Testis (tissue), 3 donors: ENCODE results near the gene SPI1. TPM values are rescaled to one million over a fixed set of nuclear protein-coding genes. Genes with fewer than 3 reads are reported as not detected.
A peak's percentile ranks its signal among the peaks of the same experiment; 100 is the strongest.

Experiments
- DNase-seq: peaks from one replicate; pipeline ENCODE4 v3.0.0-alpha.2; 2019
- H3K27ac ChIP-seq, 2 donors: fragments of 200-600 bp; sonication (generic); one replicate each; pipeline ENCODE4 v1.5.1; 2019
- H3K27me3 ChIP-seq: fragments of 200-600 bp; sonication (generic); one replicate; pipeline ENCODE4 v1.5.1; 2019
- H3K36me3 ChIP-seq: fragments of 200-600 bp; sonication (generic); one replicate; pipeline ENCODE4 v1.5.1; 2017; ENCODE audit warnings: low read depth; ENCODE audit errors: missing control alignments
- H3K4me1 ChIP-seq: fragments of 200-600 bp; sonication (generic); one replicate; pipeline ENCODE4 v1.5.1; 2019
- H3K4me3 ChIP-seq, 2 donors: fragments of 200-600 bp; sonication (generic); one replicate each; pipeline ENCODE4 v1.5.1; 2017 to 2019
- H3K9me3 ChIP-seq: fragments of 200-600 bp; sonication (generic); one replicate; pipeline ENCODE4 v1.5.1; 2017
- POLR2A ChIP-seq: fragments of 450-650 bp; IDR thresholded peaks from one replicate; pipeline ENCODE4 v1.6.1; 2017; ENCODE audit warnings: antibody characterized with exemption, mild to moderate bottlenecking, moderate library complexity
- WGBS, 2 donors: methylation state at CpG; one replicate each; pipeline ENCODE4 v1.1.5; 2018; 5-methylcytosine and 5-hydroxymethylcytosine counted together
- intact Hi-C: fragments of 100-400 bp; cut with DNase I; formaldehyde crosslinking; loops from one replicate; pipeline ENCODE4 v1.15.1; 2023; ENCODE audit warnings: low total_unique reads
- polyA plus RNA-seq: library from polyadenylated mRNA; stranded (reverse); fragments of 350-450 nt; fragmentation: Illumina TruSeq; extraction: RNeasy Lipid Tissue Mini Kit (QIAGEN cat#74804); gene quantifications from one replicate; pipeline ENCODE4 v1.2.3, GENCODE V29; 2014; ENCODE audit warnings: low read depth, low replicate concordance; ENCODE audit not compliant: insufficient read depth
- total RNA-seq, 2 donors: library from RNA; depleted of rRNA; stranded (reverse); fragments of >200 nt; gene quantifications; one replicate each; pipeline ENCODE4 v1.2.3, GENCODE V29; 2016
- TF ChIP-seq, protein P1 (sequence below), 3 experiments: fragments of 450-650 bp in 2 of 3; fragments of 200-600 bp in 1 of 3; sonication (generic) in 1 of 3; IDR thresholded peaks; one replicate each; pipeline ENCODE4 v1.5.1; 2016 to 2019; ENCODE audit warnings: antibody characterized with exemption in 3 of 3, mild to moderate bottlenecking in 2 of 3, moderate library complexity in 1 of 3

Gene SPI1
- total and polyA plus RNA-seq, 3 donors from 2014 or later: 4.6 to 16.3 (median 7.4) TPM

DNA sequence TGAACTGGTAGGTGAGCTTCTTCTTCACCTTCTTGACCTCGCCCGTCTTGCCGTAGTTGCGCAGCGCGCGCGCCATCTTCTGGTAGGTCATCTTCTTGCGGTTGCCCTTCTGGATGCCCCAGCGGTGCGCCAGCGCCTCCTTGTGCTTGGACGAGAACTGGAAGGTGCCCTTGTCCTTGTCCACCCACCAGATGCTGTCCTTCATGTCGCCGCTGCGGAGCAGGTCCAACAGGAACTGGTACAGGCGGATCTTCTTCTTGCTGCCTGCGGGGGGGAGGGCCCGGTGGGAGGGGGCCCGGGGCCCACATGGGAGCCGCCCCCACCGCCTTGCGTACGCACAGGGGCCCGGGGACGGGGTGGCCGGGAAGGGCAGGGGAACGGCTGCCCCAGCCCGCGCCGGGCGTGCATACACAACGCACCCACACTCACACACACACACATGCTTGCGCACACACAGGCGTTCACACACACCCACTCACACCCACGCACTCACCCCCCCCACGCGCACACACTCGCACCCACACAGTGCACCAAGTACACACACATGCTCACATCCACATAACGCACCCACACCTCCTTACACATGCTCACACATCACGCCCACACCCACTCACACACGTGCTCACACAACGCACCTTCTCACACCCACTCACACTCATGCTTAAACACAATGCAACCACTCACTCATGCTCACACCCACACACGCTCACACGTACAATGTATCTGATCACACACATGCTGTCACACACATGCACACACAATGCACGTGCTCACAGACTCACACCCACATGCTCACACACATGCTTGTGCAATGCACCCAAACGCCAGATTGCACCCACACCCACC, 22.8 kb downstream of the SPI1 start:
- Histone ChIP-seq H3K36me3 (no peaks in the 10 kb centered on the region), H3K27me3 (no peaks in the 10 kb centered on the region), H3K4me3 (peak overlapping the region; percentile 48 to 56), H3K27ac (peak overlapping the region in 1 of 2 donors; percentile 66), H3K9me3 (no peaks in the 10 kb centered on the region), H3K4me1 (peaks cover 6% of the 10 kb centered on the region)
- intact Hi-C loops: loop anchor here (10.0 kb wide), 2 partner anchors 191 to 461 kb away; no protein-coding TSS in a partner anchor
- 19 to 22% methylated on average over 17 to 36 of the region's 47 CpGs for WGBS, 2 donors
- TF ChIP-seq, protein P1, sequence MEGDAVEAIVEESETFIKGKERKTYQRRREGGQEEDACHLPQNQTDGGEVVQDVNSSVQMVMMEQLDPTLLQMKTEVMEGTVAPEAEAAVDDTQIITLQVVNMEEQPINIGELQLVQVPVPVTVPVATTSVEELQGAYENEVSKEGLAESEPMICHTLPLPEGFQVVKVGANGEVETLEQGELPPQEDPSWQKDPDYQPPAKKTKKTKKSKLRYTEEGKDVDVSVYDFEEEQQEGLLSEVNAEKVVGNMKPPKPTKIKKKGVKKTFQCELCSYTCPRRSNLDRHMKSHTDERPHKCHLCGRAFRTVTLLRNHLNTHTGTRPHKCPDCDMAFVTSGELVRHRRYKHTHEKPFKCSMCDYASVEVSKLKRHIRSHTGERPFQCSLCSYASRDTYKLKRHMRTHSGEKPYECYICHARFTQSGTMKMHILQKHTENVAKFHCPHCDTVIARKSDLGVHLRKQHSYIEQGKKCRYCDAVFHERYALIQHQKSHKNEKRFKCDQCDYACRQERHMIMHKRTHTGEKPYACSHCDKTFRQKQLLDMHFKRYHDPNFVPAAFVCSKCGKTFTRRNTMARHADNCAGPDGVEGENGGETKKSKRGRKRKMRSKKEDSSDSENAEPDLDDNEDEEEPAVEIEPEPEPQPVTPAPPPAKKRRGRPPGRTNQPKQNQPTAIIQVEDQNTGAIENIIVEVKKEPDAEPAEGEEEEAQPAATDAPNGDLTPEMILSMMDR (IDR thresholded peaks at IDR 0.05): peak; percentile 83 to 95 (median 86)
- TF ChIP-seq POLR2A: no peak
- peak; percentile 98 for DNase-seq

DNA sequence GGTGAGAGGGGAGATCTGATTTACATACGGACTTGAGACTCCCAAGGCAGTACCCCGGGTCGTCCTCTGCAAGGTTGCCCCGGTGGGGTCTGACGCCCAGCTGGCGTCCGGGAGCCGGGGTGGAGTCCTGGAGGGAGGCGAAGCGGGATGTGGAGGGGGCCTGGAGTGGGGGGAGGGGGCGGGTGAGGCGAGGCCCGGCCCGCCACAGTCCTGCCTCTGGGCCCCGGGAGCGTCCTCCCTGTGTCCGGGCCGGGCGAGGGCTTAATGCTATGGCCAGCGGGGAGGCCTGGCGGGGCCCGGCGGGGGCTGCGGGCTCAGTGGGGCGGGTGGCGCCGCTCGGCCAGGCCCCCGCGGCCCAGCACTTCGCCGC, 23.4 kb downstream of the SPI1 start:
- no peak for DNase-seq
- WGBS, 2 donors: 5 to 6% methylated on average over 5 to 27 of the region's 32 CpGs
- Histone ChIP-seq H3K27ac (peak overlapping the region in 1 of 2 donors; percentile 66), H3K36me3 (no peaks in the 10 kb centered on the region), H3K27me3 (no peaks in the 10 kb centered on the region), H3K4me3 (peak overlapping the region; percentile 48 to 56), H3K4me1 (peaks cover 6% of the 10 kb centered on the region), H3K9me3 (no peaks in the 10 kb centered on the region)
- intact Hi-C loops: loop anchor here (10.0 kb wide), 2 partner anchors 190 to 460 kb away; no protein-coding TSS in a partner anchor
- no peak for TF ChIP-seq POLR2A
- TF ChIP-seq, protein P1 (IDR thresholded peaks at IDR 0.05): no peak

DNA sequence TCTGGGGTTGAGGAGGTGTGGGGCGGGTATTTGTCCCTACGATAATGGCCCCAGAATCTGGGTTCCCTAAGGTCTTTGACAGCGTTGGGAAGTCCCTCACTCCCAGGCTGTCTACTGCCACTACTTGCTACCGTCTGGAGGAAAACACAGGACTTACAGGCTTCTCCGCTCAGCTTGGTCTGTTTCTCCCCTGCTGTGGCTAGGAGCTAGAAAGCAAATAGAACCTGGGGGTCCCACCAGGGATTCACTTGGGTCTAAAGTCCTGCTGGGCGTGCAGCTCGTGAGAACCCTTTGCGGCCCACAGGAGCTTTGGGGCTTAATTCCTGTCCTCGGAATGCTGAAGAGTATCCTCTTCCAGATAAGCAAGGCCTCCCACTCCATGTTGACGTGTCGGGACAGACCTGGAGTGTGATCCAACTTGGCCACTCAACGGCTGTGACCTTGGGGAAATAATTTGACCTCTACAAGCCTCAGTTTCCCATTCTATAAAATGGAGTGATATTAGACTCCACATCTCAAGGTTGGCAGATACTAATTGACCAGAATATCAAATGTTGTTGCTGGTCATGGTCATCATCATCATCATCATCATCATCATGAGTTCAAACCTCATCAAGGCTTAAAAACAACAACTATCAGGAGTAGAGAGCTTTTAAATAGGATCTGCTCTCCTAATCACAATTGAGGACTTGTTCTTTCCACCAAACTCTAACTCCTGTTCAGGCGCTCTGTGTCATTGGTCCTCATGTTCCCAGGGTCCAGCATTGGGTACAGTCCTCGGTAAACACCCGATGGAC, 24.2 kb downstream of the SPI1 start:
- Histone ChIP-seq H3K27ac (no peak overlapping the region), H3K4me3 (no peak overlapping the region), H3K9me3 (no peaks in the 10 kb centered on the region), H3K36me3 (no peaks in the 10 kb centered on the region), H3K4me1 (peaks cover 6% of the 10 kb centered on the region), H3K27me3 (no peaks in the 10 kb centered on the region)
- TF ChIP-seq, protein P1 (IDR thresholded peaks at IDR 0.05): no peak
- no peak for TF ChIP-seq POLR2A
- intact Hi-C loops: loop anchor here (10.0 kb wide), 2 partner anchors 189 to 459 kb away; no protein-coding TSS in a partner anchor
- no peak for DNase-seq
- 79 to 84% methylated on average over 15 of the region's 15 CpGs for WGBS, 2 donors

DNA sequence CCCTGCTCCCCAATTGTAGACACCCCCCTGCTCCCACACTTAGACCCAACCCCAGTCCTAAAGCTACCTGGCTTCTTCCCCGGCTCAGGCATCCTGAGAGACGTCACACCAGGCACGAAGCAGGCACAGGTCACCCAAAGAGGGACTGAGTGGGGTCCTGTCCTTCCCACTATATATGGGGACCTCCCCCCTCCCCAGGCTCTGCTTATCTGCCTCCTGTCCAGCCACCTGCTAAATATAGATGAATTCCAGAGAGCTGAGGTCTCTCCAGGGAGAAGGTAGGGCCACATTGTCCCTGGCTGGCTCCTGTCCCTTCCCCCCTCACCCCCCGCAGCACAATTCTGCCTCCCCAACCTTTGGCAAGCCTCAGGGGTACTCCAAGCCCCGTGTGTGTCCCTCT, 25.8 kb downstream of the SPI1 start, which contains the start of gene MYBPC3:
Gene MYBPC3, minus strand, starts transcription at position 147 of the 400 bp plus-strand sequence. Its CDS starts 55 bp downstream, at position 92.
- 59 to 72% methylated on average over 5 of the region's 5 CpGs for WGBS, 2 donors
- H3K9me3 ChIP-seq: no peaks in the 10 kb centered on the region
- no peak within 1 kb of the TSS for H3K4me3 ChIP-seq
- peaks cover 6% of the 10 kb centered on the region for H3K4me1 ChIP-seq
- no peak for DNase-seq
- H3K27ac ChIP-seq: no peak within 1 kb of the TSS
- TF ChIP-seq POLR2A: no peak
- TF ChIP-seq, protein P1 (IDR thresholded peaks at IDR 0.05): no peak
- no peaks in the 10 kb centered on the region for H3K27me3 ChIP-seq
- intact Hi-C loops: loop anchor here (10.0 kb wide), 2 partner anchors 188 to 458 kb away; no protein-coding TSS in a partner anchor
- no peaks in the 10 kb centered on the region for H3K36me3 ChIP-seq
